GM18498 (cell line): Measurements from ENCODE around the gene IFITM1.
A peak's percentile ranks its signal among the peaks of the same experiment; 100 is the strongest.
"Not testable (repeated sequence)": the region's sequence is repeated elsewhere in the genome, so short reads cannot be mapped to it uniquely, and the experiment has no call there.

Source experiments
- ATAC-seq: cut with Tn5 transposase; IDR thresholded peaks from one replicate; pipeline ENCODE4 v1.9.1; 2021; ENCODE audit warnings: mild to moderate bottlenecking, moderate library complexity; ENCODE audit not compliant: unreplicated experiment

IFITM1 gene

GRCh38 chr11:308740-309665 is 4.8 kb upstream of the IFITM1 start:
- not testable (repeated sequence) for ATAC-seq

GRCh38 chr11:309979-310572 is 3.8 kb upstream of the IFITM1 start:
- not testable (repeated sequence) for ATAC-seq

- peak; percentile 40 for ATAC-seq
Measured at GRCh38 chr11:311013-311748, 2.7 kb upstream of the IFITM1 start.

GRCh38 chr11:312092-312816 is 1.6 kb upstream of the IFITM1 start:
- no peak for ATAC-seq

- ATAC-seq, result no peak
Measured at GRCh38 chr11:313304-313786, 495 bp upstream of the IFITM1 start.

- not testable (repeated sequence) for ATAC-seq
Measured at GRCh38 chr11:314554-314875, 675 bp downstream of the IFITM1 start.

GRCh38 chr11:315051-315481 is 1.2 kb downstream of the IFITM1 start:
- no peak for ATAC-seq

GRCh38 chr11:315516-315994 is 1.7 kb downstream of the IFITM1 start:
- no peak for ATAC-seq

- ATAC-seq, result no peak
Measured at GRCh38 chr11:316031-316701, 2.3 kb downstream of the IFITM1 start.

GRCh38 chr11:316891-317301 is 3.1 kb downstream of the IFITM1 start:
- no peak for ATAC-seq

GRCh38 chr11:317668-318404 is 4.0 kb downstream of the IFITM1 start:
- ATAC-seq, result peak; percentile 8

GRCh38 chr11:318405-319120 is 4.7 kb downstream of the IFITM1 start:
- ATAC-seq, result peak; percentile 61

GRCh38 chr11:319121-319887 is 5.5 kb downstream of the IFITM1 start:
- peak; percentile 11 for ATAC-seq

GRCh38 chr11:319888-320273 is 6.0 kb downstream of the IFITM1 start:
- ATAC-seq, result not testable (repeated sequence)

GRCh38 chr11:324156-324555 is 10.3 kb downstream of the IFITM1 start:
- ATAC-seq, result no peak

- ATAC-seq, result not testable (repeated sequence)
Measured at GRCh38 chr11:324593-325517, 11.0 kb downstream of the IFITM1 start.
